ENCODE results near the gene AMELX. TPM values are rescaled to one million over a fixed set of nuclear protein-coding genes. Genes with fewer than 3 reads are reported as not detected.

Gene AMELX
- polyA plus RNA-seq, 4 donors = not detected

Other genes with a start within 250 kb of the AMELX start
- 10 to 100 TPM; 25.0 to 28.5 (median 26.7) TPM for gene HCCS, start 182.1 kb upstream of the AMELX start, polyA plus RNA-seq (ENCODE audit: insufficient read length in 4 of 4)